NCI-H226 (cell line): ENCODE measurements around the gene PRMT5.

ENCODE experiments used
- DNase-seq: peaks from one replicate; pipeline ENCODE4 v3.0.0-alpha.2; 2015

PRMT5 gene

DNA sequence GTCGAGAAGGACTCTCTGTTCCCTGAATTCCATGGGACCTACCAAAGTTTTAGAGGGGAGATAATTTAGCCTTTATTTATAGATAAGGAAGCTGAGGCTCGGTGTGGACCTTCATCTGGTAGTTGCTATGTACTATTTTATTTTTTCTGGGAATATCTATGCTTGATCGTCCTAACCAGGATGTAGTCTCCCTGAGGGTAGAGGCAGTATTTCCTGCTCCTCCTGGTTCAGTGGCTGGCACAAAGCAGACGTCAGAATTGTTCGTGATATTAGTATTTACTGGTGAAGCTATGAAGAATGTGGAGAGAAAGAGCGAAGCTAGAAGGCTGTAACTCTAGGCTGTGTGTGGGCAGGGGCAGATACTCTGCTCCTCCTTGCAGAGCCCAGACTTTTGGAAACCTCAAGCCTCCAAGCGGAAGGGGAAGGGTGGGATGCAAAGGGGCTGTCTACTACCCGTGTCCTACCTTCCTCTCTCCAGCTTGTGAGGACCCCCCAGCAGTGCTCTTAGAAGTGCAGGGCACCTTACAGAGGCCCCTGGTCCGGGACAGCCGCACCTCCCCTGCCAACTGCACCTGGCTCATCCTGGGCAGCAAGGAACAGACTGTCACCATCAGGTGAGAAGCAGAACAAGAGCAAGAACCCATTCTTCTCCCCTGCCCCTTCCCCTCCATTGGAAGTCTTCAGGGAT is 56.2 kb downstream of the PRMT5 start:
- no peak for DNase-seq

DNA sequence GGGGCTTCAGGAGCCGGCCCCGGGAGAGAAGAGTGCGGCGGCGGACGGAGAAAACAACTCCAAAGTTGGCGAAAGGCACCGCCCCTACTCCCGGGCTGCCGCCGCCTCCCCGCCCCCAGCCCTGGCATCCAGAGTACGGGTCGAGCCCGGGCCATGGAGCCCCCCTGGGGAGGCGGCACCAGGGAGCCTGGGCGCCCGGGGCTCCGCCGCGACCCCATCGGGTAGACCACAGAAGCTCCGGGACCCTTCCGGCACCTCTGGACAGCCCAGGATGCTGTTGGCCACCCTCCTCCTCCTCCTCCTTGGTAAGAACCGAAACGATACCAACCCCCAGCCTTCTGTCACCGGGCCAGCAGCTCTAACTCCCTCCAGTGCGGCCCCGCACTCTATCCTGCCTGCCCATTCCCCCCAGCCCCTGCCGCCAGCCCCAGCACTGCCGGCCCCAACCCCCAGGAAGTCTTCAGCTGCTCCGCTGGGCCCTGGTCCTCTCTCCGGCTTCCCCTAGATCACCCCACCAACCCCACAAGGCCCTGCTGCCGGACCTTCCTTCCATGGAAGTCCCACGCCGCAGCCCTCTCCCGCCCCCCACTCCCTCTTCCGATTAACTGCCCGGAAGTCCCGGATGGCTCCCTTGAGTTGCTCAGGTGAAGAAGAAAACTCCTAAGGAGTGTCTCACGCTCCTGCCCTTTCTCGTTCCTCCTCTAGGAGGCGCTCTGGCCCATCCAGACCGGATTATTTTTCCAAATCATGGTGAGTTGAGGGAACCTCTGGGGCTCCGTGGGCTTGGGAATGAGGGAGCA is 56.9 kb downstream of the PRMT5 start:
- DNase-seq: peak; percentile 79

DNA sequence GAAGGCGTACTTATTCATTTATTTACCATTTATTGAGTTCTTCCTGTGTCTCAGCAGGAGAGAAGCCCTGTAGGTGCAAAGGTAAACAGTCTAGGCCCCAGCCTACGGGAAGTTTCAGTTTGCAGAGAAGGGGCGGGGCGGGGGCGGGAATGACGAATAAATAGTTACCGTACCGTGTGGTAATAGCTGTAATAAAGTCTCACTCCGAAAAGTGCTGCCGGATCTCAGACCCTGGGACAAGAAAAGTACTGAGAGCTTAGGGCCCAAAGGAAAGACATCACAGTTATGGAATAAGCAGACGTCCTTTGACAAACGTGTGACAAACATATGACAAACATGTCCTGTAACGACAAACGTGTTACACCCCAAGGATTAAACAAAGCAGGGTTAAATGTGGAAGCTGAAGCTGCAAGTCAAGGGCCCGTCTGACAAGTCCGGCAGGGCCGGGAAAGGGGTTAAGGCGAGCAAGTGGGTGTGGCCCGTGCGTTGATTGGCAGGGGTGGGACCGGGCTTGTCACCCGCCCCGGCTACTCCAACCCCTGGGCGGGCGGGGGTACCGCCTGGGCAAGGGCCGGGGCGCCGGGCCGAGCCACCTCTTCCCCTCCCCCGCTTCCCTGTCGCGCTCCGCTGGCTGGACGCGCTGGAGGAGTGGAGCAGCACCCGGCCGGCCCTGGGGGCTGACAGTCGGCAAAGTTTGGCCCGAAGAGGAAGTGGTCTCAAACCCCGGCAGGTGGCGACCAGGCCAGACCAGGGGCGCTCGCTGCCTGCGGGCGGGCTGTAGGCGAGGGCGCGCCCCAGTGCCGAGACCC is 57.7 kb downstream of the PRMT5 start, which contains the start of gene LRP10:
Gene LRP10 (plus strand): TSS at position 517 of the 809 bp plus-strand sequence. CDS start 564 bp downstream, outside the sequence.
- DNase-seq: peak; percentile 85

DNA sequence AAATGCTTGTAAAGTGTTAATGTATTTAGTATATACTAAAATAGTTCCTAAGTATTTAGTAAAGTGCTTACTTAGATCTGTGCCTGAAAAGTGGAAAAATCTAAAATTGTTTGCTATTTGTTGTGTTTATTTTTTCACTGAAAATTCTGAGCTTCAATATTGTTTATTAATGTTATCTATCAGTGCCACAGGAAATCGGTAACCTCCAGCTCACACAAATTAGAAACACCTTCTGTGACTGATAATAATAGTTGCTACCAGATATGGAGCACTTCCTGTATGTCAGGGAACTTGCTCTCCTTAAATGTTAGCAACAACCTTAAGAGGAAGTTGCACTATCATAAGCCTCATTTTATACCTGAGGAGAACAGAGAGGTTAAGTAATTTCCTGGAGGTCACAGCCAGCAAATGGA is 58.4 kb downstream of the PRMT5 start:
- no peak for DNase-seq
